ENCODE measurements around the gene CBX1. TPM values are rescaled to one million over a fixed set of nuclear protein-coding genes. Genes with fewer than 3 reads are reported as not detected.
A peak's percentile ranks its signal among the peaks of the same experiment; 100 is the strongest.

CBX1 gene
- total and polyA plus RNA-seq, 2 of the 13 experiments (the other 11 are each of a cell fraction or from before 2014, with no cell fraction given) = 17.8 to 108 TPM

GRCh38 chr17:48048384-48049126 lies 52.7 kb downstream of the CBX1 start (continued):
- TF ChIP-seq ZNF136 (CRISPR knock-in tag; IDR thresholded peaks at IDR 0.05; ENCODE audit: low read depth) = no peak
- no peak for TF ChIP-seq HNF1B (CRISPR knock-in tag; IDR thresholded peaks at IDR 0.05)
- TF ChIP-seq, protein P1, sequence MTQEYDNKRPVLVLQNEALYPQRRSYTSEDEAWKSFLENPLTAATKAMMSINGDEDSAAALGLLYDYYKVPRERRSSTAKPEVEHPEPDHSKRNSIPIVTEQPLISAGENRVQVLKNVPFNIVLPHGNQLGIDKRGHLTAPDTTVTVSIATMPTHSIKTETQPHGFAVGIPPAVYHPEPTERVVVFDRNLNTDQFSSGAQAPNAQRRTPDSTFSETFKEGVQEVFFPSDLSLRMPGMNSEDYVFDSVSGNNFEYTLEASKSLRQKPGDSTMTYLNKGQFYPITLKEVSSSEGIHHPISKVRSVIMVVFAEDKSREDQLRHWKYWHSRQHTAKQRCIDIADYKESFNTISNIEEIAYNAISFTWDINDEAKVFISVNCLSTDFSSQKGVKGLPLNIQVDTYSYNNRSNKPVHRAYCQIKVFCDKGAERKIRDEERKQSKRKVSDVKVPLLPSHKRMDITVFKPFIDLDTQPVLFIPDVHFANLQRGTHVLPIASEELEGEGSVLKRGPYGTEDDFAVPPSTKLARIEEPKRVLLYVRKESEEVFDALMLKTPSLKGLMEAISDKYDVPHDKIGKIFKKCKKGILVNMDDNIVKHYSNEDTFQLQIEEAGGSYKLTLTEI (CRISPR knock-in tag; conservative IDR thresholded peaks at IDR 0.05) = no peak
- TF ChIP-seq MEIS2 (CRISPR knock-in tag; IDR thresholded peaks at IDR 0.05) = peak; percentile 50; the same call in 1 of the 2 replicates
- TF ChIP-seq, protein P2, sequence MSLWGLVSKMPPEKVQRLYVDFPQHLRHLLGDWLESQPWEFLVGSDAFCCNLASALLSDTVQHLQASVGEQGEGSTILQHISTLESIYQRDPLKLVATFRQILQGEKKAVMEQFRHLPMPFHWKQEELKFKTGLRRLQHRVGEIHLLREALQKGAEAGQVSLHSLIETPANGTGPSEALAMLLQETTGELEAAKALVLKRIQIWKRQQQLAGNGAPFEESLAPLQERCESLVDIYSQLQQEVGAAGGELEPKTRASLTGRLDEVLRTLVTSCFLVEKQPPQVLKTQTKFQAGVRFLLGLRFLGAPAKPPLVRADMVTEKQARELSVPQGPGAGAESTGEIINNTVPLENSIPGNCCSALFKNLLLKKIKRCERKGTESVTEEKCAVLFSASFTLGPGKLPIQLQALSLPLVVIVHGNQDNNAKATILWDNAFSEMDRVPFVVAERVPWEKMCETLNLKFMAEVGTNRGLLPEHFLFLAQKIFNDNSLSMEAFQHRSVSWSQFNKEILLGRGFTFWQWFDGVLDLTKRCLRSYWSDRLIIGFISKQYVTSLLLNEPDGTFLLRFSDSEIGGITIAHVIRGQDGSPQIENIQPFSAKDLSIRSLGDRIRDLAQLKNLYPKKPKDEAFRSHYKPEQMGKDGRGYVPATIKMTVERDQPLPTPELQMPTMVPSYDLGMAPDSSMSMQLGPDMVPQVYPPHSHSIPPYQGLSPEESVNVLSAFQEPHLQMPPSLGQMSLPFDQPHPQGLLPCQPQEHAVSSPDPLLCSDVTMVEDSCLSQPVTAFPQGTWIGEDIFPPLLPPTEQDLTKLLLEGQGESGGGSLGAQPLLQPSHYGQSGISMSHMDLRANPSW (CRISPR knock-in tag; IDR thresholded peaks at IDR 0.05; ENCODE audit: borderline replicate concordance) = peak; percentile 54; the same call in 1 of the 2 replicates
- TF ChIP-seq ZNF605 (CRISPR knock-in tag; IDR thresholded peaks at IDR 0.05) = peak; percentile 70
- 0 out of 2 replicates have a peak, but pooled peaks have one; percentile 82 for TF ChIP-seq KLF15 (CRISPR knock-in tag; IDR thresholded peaks at IDR 0.05; ENCODE audit: borderline replicate concordance)
- TF ChIP-seq SRY (CRISPR knock-in tag; IDR thresholded peaks at IDR 0.05) = peak; percentile 64; the same call in 1 of the 2 replicates
- peak; percentile 77 for TF ChIP-seq NCOA2 (CRISPR knock-in tag; IDR thresholded peaks at IDR 0.05)
- TF ChIP-seq, protein P3, sequence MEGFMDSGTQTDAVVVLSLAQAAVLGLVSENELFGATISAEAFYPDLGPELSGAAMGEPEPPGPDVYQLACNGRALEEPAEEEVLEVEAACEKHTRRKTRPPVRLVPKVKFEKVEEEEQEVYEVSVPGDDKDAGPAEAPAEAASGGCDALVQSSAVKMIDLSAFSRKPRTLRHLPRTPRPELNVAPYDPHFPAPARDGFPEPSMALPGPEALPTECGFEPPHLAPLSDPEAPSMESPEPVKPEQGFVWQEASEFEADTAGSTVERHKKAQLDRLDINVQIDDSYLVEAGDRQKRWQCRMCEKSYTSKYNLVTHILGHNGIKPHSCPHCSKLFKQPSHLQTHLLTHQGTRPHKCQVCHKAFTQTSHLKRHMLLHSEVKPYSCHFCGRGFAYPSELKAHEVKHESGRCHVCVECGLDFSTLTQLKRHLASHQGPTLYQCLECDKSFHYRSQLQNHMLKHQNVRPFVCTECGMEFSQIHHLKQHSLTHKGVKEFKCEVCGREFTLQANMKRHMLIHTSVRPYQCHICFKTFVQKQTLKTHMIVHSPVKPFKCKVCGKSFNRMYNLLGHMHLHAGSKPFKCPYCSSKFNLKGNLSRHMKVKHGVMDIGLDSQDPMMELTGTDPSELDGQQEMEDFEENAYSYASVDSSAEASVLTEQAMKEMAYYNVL (CRISPR knock-in tag; IDR thresholded peaks at IDR 0.05; ENCODE audit: borderline replicate concordance) = peak; percentile 84; the same call in 1 of the 2 replicates
- no peak; the same call in 1 of the 2 replicates for TF ChIP-seq ZFP91 (CRISPR knock-in tag; IDR thresholded peaks at IDR 0.05; ENCODE audit: borderline replicate concordance)
- TF ChIP-seq, protein P4, sequence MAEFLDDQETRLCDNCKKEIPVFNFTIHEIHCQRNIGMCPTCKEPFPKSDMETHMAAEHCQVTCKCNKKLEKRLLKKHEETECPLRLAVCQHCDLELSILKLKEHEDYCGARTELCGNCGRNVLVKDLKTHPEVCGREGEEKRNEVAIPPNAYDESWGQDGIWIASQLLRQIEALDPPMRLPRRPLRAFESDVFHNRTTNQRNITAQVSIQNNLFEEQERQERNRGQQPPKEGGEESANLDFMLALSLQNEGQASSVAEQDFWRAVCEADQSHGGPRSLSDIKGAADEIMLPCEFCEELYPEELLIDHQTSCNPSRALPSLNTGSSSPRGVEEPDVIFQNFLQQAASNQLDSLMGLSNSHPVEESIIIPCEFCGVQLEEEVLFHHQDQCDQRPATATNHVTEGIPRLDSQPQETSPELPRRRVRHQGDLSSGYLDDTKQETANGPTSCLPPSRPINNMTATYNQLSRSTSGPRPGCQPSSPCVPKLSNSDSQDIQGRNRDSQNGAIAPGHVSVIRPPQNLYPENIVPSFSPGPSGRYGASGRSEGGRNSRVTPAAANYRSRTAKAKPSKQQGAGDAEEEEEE (CRISPR knock-in tag; IDR thresholded peaks at IDR 0.05; ENCODE audit: borderline replicate concordance) = no peak
- TF ChIP-seq ZNF180 (CRISPR knock-in tag; IDR thresholded peaks at IDR 0.05; ENCODE audit: borderline replicate concordance, low read depth) = no peak
- 0 out of 2 replicates have a peak, but pooled peaks have one; percentile 22 for TF ChIP-seq ZNF782 (CRISPR knock-in tag; IDR thresholded peaks at IDR 0.05; ENCODE audit: borderline replicate concordance)
